Mesothelial cell of epicardium (in vitro differentiated cells): Measurements from ENCODE around the gene KRT74. TPM values are rescaled to one million over a fixed set of nuclear protein-coding genes. Genes with fewer than 3 reads are reported as not detected.

Source experiments
- DNase-seq, 2 experiments: peaks; one replicate each; pipeline ENCODE4 v3.0.0; 2021; ENCODE audit warnings: low spot score in 2 of 2; ENCODE audit not compliant: unreplicated experiment in 2 of 2
- H3K27ac Mint-ChIP-seq: 2 replicates; pipeline ENCODE4 v1.8.0; 2021; ENCODE audit warnings: mixed read lengths
- H3K27me3 Mint-ChIP-seq: 2 replicates; pipeline ENCODE4 v1.8.0; 2021; ENCODE audit warnings: low read depth, mixed read lengths
- H3K36me3 Mint-ChIP-seq: 2 replicates; pipeline ENCODE4 v1.8.0; 2021; ENCODE audit warnings: mixed read lengths
- H3K4me1 Mint-ChIP-seq: 2 replicates; pipeline ENCODE4 v1.8.0; 2021; ENCODE audit warnings: mixed read lengths
- H3K4me3 Mint-ChIP-seq: 2 replicates; pipeline ENCODE4 v1.8.0; 2021; ENCODE audit warnings: mild to moderate bottlenecking, moderate library complexity, mixed read lengths
- H3K9me3 Mint-ChIP-seq: 2 replicates; pipeline ENCODE4 v1.8.0; 2021; ENCODE audit warnings: mixed read lengths
- CTCF ChIP-seq: fragments of 200-600 bp; sonication (generic); IDR thresholded peaks from one replicate; pipeline ENCODE4 v1.5.0; 2021; ENCODE audit warnings: antibody characterized with exemption; ENCODE audit not compliant: unreplicated experiment
- total RNA-seq: library from RNA; stranded (reverse); gene quantifications from 3 replicates; pipeline ENCODE4 v1.2.1, GENCODE V29; 2021

The KRT74 gene
- total RNA-seq, 1 donor from 2014 or later, result not detected

- no peaks in the 10 kb centered on the region for H3K9me3 Mint-ChIP-seq
- no peak overlapping the region for H3K4me3 Mint-ChIP-seq
- H3K36me3 Mint-ChIP-seq, result no peaks in the 10 kb centered on the region
- no peak for DNase-seq
- H3K27me3 Mint-ChIP-seq, result peaks cover 15% of the 10 kb centered on the region
- H3K27ac Mint-ChIP-seq, result no peak overlapping the region
- peaks cover 24% of the 10 kb centered on the region for H3K4me1 Mint-ChIP-seq
- no peak for TF ChIP-seq CTCF
Measured at GRCh38 chr12:52542157-52542556, 31.5 kb downstream of the KRT74 start.

GRCh38 chr12:52541709-52542108, 31.9 kb downstream of the KRT74 start:
- DNase-seq, result no peak
- no peaks in the 10 kb centered on the region for H3K9me3 Mint-ChIP-seq
- H3K4me1 Mint-ChIP-seq, result peaks cover 24% of the 10 kb centered on the region
- H3K27me3 Mint-ChIP-seq, result peaks cover 12% of the 10 kb centered on the region
- no peak for TF ChIP-seq CTCF
- no peak overlapping the region for H3K27ac Mint-ChIP-seq
- no peak overlapping the region for H3K4me3 Mint-ChIP-seq
- no peaks in the 10 kb centered on the region for H3K36me3 Mint-ChIP-seq

- Mint-ChIP-seq H3K27me3 (peaks cover 4% of the 10 kb centered on the region), H3K27ac (no peak overlapping the region)
Measured at GRCh38 chr12:52540531-52540930, 33.1 kb downstream of the KRT74 start.

GRCh38 chr12:52539821-52540173, 33.8 kb downstream of the KRT74 start:
- Mint-ChIP-seq H3K4me1 (peaks cover 24% of the 10 kb centered on the region), H3K9me3 (no peaks in the 10 kb centered on the region), H3K36me3 (no peaks in the 10 kb centered on the region), H3K4me3 (no peak overlapping the region), H3K27me3 (no peaks in the 10 kb centered on the region), H3K27ac (no peak overlapping the region)
- TF ChIP-seq CTCF, result no peak
- DNase-seq, result no peak

More at GRCh38 chr12:52540531-52540930, 33.1 kb downstream of the KRT74 start:
- H3K4me3 Mint-ChIP-seq, result no peak overlapping the region
- no peaks in the 10 kb centered on the region for H3K9me3 Mint-ChIP-seq
- H3K4me1 Mint-ChIP-seq, result peaks cover 24% of the 10 kb centered on the region
- no peaks in the 10 kb centered on the region for H3K36me3 Mint-ChIP-seq
- no peak for DNase-seq
- no peak for TF ChIP-seq CTCF

GRCh38 chr12:52539083-52539820, 34.4 kb downstream of the KRT74 start:
- TF ChIP-seq CTCF, result no peak
- Mint-ChIP-seq H3K4me3 (no peak overlapping the region), H3K9me3 (no peaks in the 10 kb centered on the region)

GRCh38 chr12:52537101-52537500, 36.5 kb downstream of the KRT74 start:
- DNase-seq, result no peak
- H3K4me3 Mint-ChIP-seq, result no peak overlapping the region
- H3K9me3 Mint-ChIP-seq, result no peaks in the 10 kb centered on the region
- H3K4me1 Mint-ChIP-seq, result peaks cover 21% of the 10 kb centered on the region
- no peaks in the 10 kb centered on the region for H3K27me3 Mint-ChIP-seq
- no peak for TF ChIP-seq CTCF
- H3K27ac Mint-ChIP-seq, result no peak overlapping the region
- no peaks in the 10 kb centered on the region for H3K36me3 Mint-ChIP-seq

More at GRCh38 chr12:52539083-52539820, 34.4 kb downstream of the KRT74 start:
- no peaks in the 10 kb centered on the region for H3K27me3 Mint-ChIP-seq
- peak overlapping the region; percentile 74 for H3K27ac Mint-ChIP-seq
- H3K4me1 Mint-ChIP-seq, result peaks cover 24% of the 10 kb centered on the region
- no peak for DNase-seq
- no peaks in the 10 kb centered on the region for H3K36me3 Mint-ChIP-seq
